Uterus (tissue), 2 donors: ENCODE results near the gene ATP13A3.

Experiments used
- CTCF ChIP-seq, 4 experiments: fragments of 200-600 bp in 2 of 4; fragments of 450-650 bp in 2 of 4; sonication (generic) in 2 of 4; IDR thresholded peaks; one replicate each; pipeline ENCODE4 v1.5.1; 2016 to 2019; ENCODE audit warnings: antibody characterized with exemption in 4 of 4, mild to moderate bottlenecking in 2 of 4, moderate library complexity in 1 of 4
- POLR2A ChIP-seq, 2 donors: fragments of 450-650 bp; IDR thresholded peaks; one replicate each; pipeline ENCODE4 v1.6.1; 2016; ENCODE audit warnings: antibody characterized with exemption in 2 of 2, mild to moderate bottlenecking in 1 of 2, moderate library complexity in 1 of 2

GRCh38 chr3:194470615-194471014, 16.2 kb downstream of the ATP13A3 start:
- TF ChIP-seq CTCF (IDR thresholded peaks at IDR 0.05) (no peak), POLR2A (IDR thresholded peaks at IDR 0.05) (no peak)
